ENCODE measurements around the gene NAV1. TPM values are rescaled to one million over a fixed set of nuclear protein-coding genes. Genes with fewer than 3 reads are reported as not detected.

NAV1 gene
- total RNA-seq, 1 experiment from 2014 or later: 51.0 TPM

DNA sequence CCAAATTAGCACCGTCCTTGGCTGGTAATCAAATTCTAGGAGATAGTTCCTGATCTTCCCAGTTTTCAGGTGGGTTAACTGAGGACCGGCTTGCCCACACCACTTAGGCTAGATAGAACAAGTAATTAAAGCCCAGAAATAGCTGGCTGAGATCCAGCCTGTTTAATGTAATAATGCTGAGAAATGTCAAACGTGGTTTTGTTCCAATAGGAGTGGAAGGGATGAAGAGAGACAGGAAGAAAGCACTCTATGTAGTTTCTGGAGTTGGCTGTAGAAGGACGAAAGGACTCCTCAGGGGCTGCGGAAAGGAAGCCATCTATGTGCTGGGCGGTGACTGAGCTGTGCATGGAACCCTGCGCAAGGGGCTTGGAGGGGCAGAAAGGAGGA is 18.6 kb downstream of the NAV1 start:
- Mint-ChIP-seq H3K27ac (no peak overlapping the region), H3K4me1 (peaks cover 17% of the 10 kb centered on the region), H3K4me3 (no peak overlapping the region), H3K9me3 (no peaks in the 10 kb centered on the region), H3K36me3 (no peaks in the 10 kb centered on the region), H3K27me3 (ENCODE audit: low read depth) (peaks cover 9% of the 10 kb centered on the region)
- no peak for ATAC-seq
- no peak for DNase-seq (ENCODE audit: low spot score)
- TF ChIP-seq AR (CRISPR knock-in tag; IDR thresholded peaks at IDR 0.05) (no peak), IRF2 (CRISPR knock-in tag; IDR thresholded peaks at IDR 0.05; ENCODE audit: borderline replicate concordance, low read depth) (no peak), NR2C2 (CRISPR knock-in tag; IDR thresholded peaks at IDR 0.05) (no peak), ESRRA (CRISPR knock-in tag; IDR thresholded peaks at IDR 0.05; ENCODE audit: borderline replicate concordance) (no peak), ZNF423 (CRISPR knock-in tag; IDR thresholded peaks at IDR 0.05) (no peak), ZBTB21 (CRISPR knock-in tag; IDR thresholded peaks at IDR 0.05; ENCODE audit: borderline replicate concordance) (no peak), ZNF138 (CRISPR knock-in tag; conservative IDR thresholded peaks at IDR 0.05) (no peak), ZNF671 (CRISPR knock-in tag; IDR thresholded peaks at IDR 0.05) (no peak), ZNF121 (CRISPR knock-in tag; IDR thresholded peaks at IDR 0.05) (no peak), ZNF532 (CRISPR knock-in tag; IDR thresholded peaks at IDR 0.05; ENCODE audit: borderline replicate concordance) (no peak), GTF2I (CRISPR knock-in tag; conservative IDR thresholded peaks at IDR 0.05) (no peak), GRHL2 (CRISPR knock-in tag; IDR thresholded peaks at IDR 0.05; ENCODE audit: insufficient replicate concordance, severe bottlenecking) (no peak), FOXK1 (CRISPR knock-in tag; IDR thresholded peaks at IDR 0.05) (no peak), ZNF232 (CRISPR knock-in tag; IDR thresholded peaks at IDR 0.05) (no peak), CREM (CRISPR knock-in tag; IDR thresholded peaks at IDR 0.05) (no peak), HMGXB4 (CRISPR knock-in tag; IDR thresholded peaks at IDR 0.05) (no peak), TEAD1 (CRISPR knock-in tag; IDR thresholded peaks at IDR 0.05) (no peak), JUN (CRISPR knock-in tag; IDR thresholded peaks at IDR 0.05) (no peak)
- TF ChIP-seq, protein P1, sequence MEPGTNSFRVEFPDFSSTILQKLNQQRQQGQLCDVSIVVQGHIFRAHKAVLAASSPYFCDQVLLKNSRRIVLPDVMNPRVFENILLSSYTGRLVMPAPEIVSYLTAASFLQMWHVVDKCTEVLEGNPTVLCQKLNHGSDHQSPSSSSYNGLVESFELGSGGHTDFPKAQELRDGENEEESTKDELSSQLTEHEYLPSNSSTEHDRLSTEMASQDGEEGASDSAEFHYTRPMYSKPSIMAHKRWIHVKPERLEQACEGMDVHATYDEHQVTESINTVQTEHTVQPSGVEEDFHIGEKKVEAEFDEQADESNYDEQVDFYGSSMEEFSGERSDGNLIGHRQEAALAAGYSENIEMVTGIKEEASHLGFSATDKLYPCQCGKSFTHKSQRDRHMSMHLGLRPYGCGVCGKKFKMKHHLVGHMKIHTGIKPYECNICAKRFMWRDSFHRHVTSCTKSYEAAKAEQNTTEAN (CRISPR knock-in tag; IDR thresholded peaks at IDR 0.05): no peak
- ChIA-PET CTCF (interaction anchor here (0.8 to 7.8 kb wide), 7 partner anchors 27 to 320 kb away, joined by 3 to 155 read pairs (median 14); no protein-coding TSS in a partner anchor), POLR2A (interaction anchor here (0.6 kb wide), 1 partner anchor 77 kb away, joined by 3 read pairs; no protein-coding TSS in a partner anchor)
